ENCODE data around the gene SLC5A11.

GRCh38 chr16:24879684-24880083, 33.9 kb downstream of the SLC5A11 start:
- TF ChIP-seq POLR2A (IDR thresholded peaks at IDR 0.05) = no peak
- TF ChIP-seq CTCF (IDR thresholded peaks at IDR 0.05) = no peak

Measured in prostate gland (tissue), 2 donors.